GM18526 (cell line): ENCODE data around the gene CTRB2.

Experiments
- POLR2A ChIP-seq: IDR thresholded peaks from 3 replicates; pipeline ENCODE4 v1.6.1; 2011; ENCODE audit not compliant: insufficient read length; ENCODE audit errors: extremely low read depth

CTRB2 gene

DNA sequence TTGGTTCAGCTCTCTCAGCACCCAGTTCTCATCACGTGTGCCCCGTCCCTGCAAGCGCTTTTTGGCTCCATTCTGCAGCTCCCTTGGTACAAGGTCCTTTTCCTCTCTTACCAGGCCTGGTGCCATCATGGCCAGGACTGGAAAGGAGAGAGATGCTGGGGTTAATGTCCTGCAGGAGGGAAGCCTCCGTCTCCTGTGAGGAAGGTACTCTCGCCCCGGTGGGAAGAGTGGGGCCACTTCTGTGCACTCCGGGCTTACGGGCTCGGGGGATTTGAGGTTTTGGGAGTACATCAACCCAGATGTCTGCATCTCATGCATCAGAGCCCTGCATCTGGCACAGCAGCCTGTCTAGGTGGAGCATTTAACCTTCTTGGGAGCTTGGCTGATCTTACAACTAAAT lies 10.1 kb downstream of the CTRB2 start:
- TF ChIP-seq POLR2A = no peak

DNA sequence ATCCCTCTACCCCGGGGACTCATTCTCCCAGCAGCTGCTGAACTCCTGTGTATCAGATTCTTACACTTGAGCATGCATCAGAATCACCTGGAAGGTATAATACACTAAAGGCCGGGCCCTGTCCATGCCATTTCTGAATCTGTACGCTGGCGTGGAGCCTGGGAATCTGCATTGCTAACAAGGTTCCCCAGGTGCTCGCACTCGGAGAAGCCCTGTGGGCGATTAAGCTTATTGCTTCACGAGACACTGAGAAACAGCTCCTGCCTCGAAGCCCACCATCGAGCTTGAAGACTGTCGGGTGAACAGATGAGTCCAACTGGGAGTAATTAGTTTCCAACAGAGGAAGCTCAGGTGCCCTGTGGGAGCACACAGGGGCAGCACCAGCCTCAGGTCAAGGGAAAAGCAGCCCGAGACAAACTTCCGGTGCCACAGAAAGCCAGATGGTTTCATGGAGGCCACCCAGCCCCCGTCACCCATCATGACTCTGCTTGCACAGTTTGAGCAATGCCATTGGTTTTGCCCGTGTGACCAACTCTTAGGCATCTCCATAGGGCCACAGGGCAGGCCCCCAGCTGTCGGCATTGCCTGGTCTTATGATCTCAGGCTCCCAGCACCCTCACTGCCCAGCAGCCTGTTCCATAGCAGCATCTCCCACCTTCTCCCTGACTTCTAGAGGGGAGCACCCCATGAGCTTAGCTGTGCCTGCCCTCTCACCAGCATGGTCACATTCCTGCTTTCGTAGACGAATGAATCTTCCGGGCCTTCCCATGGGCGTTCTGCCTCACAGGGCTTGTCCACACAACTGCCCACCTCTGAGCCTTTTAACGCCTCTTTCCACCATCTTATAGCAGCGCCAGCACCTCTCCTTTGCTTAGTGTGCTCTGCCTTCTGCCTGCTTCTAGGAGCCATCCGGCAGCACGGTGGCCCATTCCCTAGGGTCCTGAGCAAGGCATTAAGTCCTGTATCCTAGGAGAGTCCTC lies 10.9 kb downstream of the CTRB2 start:
- no peak for TF ChIP-seq POLR2A

DNA sequence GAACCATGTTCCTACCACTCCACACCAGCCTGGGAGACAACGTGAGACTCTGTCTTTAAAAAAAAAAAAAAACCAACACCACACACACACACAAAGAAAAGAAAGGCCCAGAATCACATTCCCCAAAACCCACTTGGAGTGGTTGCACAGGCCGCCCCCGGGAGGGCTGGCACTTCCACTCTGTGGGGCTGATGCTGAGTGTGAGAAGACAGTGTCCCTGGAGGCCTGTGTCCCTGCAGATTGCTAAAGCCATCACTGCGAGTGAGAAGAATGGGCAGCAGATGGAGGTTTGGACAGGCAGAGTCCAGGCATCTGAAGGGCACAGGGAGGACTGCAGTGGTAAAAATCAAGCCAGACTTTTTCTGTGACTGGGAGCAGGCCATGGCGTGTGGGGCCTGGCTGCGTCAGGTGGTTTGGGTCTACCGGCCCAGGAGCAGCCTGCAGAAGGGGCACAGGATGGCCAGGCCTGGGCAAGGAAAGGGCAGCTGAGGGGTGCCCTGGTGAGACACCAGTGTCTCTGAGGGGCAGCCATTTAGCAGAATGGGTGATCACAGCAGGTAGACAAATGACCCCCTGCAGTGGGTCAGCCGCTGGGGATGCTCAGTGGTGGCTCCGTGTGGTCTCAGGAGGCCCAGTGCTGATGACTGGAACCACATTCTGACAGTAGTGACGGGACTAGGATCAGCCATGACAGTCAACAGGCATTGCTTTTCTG lies 13.1 kb downstream of the CTRB2 start:
- TF ChIP-seq POLR2A = no peak

DNA sequence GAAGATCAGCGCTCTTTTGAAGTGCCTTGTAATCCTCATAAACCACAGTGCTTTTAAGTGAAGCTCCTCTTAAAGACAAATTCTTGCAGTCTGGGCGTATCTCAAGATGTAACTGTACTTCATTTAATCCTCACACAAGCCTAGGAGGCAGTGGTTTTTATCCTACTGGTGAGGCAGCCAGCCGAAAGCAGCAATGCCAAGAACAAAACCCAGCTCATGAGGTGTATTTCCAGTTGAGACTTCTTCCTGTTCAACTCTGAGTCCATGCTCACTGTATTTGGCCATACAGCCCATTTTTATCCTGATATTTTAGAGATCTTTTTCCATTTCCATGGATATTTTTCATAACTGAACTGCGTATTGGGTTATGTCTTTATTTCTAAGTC lies 13.7 kb downstream of the CTRB2 start:
- no peak for TF ChIP-seq POLR2A

DNA sequence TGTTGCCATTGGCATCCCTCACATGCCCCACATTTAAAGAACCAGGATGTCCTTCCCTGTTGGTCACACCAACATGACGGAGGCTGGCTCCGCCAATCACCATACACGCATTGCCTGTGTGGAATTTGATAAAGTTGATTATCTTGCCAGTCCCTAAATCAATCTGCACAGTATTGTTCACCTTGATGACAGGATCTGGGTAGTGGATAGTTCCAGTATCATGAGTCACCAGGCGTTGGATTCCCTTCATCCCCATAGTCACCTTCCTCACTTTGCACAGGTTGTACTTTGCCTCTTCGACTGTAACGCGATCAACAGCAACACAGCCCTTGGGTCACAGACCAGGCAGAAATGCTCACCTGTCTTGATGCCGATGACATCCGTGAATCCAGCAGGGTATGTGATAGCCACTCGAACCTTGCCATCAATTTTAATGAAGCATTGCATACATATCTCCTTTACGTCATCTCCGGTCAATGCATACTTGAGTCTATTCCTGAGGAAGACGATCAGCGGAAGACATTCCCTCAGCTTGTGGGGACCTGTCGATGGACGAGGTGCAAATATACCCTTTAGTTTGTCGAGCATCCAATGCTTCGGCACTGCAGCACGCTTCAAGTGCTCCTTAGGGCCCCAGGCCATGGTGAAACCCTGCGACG lies 14.2 kb downstream of the CTRB2 start:
- no peak for TF ChIP-seq POLR2A

DNA sequence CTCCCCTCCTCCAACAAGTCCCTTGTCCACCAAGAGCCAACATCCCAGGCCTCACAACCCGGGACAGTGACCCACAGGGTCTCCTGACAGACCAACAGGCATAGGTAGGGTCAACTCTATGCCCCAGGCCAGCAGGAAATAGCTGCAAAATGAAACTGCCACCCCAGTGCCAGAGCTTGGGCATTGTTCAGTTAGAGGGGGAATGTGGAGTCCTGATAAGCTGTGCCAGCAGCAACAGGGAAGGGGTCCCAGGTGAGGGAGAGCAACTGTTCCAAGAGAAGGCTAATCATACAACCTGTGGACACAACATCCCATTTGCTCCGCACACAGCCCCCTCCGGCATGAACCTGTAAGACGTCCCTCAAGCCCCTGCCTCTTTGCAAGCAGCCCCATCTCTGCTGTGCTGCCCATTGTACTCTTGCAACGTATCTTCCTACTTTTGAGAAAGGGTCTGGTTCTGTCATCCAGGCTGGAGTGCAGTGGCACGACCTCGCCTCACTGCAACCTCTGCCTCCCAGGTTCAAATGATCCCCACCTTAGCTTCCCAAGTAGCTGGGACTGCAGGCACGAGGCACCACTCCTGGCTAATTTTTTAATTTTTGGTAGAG lies 17.2 kb downstream of the CTRB2 start:
- TF ChIP-seq POLR2A = no peak

DNA sequence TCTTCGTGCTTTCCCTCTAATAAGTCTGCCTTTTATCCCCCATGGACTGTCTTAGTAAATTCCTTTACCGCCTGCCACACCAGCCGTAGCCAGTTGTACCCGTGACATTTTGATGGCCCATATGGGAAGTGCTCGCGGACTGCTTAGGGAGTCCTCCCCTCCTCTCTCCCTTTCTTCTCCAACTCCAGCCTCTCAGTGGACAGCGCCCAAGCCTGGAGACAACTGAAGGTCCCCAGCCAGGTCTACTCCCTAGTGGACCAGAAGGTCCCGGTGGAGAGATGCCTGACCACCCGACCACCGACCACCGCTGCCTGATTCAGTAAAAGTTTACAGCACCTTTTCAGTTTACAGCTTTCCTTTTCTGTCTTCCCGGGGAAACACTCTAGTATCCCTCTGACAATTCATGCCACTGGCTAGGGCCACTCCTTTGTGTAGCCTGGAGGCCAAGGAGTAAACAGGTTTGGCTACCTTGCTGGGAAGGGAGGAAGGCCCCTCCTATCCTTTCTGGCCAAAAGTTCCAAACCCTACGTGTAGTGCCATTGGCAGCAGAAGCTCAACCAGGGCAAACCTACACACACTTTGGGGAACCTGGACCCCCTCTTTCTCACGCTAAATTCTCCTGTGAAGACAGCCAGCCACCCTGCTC lies 18.0 kb downstream of the CTRB2 start:
- TF ChIP-seq POLR2A = no peak

DNA sequence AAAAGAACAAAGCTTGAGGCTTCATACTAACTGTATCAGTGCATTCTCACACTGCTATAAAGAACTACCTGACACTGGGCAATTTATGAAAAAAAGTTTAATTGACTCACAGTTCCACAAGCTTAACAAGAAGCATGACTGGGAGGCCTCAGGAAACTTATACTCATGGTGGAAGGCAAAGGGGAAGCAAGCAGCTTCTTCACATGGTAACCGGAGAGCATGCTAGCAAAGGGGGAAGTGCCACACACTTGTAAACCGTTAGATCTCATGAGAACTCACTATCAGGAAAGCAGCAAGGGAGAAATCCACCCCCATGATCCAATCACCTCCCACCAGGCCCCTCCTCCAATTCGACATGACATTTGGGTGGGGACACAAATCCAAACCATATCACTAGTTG lies 25.3 kb downstream of the CTRB2 start:
- no peak for TF ChIP-seq POLR2A

DNA sequence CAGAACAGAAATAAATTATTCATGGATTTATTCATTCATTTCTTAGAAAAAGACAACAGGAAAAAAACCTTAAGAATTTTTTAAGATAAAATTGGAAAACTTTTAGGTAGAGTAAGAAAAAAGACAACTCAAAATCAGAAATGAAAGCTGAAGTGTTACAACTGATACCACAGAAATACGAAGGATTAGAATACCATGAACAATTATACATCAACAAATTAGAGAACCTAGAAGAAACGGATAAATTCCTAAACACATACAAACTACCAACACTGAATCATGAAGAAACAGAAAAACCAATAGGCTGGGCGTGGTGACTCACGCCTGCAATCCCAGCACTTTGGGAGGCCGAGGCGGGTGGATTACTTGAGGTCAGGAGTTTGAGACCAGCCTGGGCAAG lies 27.8 kb downstream of the CTRB2 start:
- no peak for TF ChIP-seq POLR2A

DNA sequence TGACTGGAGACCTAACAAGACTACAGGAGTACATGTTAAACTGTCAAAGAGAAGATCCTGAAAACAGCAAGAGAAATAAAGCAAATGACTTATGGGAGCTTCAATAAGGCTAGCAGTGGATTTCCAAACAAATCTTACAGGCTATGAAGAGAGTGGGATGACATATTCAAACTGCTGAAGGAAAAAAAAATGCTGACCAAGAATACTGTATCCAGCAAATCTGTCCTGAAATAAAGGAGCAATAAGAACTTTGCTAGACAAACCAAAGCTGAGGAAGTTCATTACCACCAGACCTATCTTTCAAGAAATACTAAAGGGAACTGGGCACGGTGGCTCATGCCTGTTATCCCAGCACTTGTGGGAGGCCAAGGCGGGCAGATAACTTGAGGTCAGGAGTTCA lies 30.0 kb downstream of the CTRB2 start:
- TF ChIP-seq POLR2A = no peak

DNA sequence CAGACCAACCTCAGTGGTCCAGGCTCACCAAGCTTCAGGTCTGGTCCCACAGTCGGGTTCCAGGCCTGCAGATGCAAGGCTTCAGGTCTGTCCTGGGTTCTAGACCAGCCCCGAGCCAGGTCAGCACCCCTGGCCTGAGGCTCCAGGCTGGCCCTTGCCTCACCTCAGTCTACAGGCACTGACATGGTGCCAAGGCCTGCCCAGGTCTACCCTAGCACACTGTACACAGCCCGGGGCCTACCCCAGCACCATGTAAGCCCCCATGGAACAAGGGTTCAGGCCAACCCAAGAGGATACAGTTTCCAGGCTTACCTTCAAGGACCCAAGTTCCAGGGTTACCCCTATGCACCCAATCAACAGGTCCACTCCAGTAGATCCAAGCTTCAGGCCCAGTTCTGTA lies 31.9 kb downstream of the CTRB2 start:
- no peak for TF ChIP-seq POLR2A

DNA sequence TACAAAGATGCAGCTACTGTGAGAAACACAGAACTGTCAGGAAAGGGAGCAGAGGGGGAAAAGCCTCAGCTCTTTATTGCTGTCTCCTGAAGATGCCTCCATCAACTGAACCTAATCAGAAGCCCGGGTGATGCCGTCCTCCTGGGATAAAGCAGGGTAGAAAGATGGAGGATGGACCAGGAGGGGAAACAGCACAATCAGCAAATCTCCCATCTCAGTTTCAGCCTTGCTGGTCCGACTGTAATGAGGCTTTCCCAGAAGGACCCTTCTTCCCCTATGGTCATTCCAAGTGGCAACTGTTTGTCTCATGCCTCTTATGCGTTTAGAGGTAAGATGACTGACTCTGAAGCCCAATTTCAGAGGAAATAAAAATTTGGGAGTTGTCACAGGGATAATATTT lies 34.4 kb downstream of the CTRB2 start:
- no peak for TF ChIP-seq POLR2A

DNA sequence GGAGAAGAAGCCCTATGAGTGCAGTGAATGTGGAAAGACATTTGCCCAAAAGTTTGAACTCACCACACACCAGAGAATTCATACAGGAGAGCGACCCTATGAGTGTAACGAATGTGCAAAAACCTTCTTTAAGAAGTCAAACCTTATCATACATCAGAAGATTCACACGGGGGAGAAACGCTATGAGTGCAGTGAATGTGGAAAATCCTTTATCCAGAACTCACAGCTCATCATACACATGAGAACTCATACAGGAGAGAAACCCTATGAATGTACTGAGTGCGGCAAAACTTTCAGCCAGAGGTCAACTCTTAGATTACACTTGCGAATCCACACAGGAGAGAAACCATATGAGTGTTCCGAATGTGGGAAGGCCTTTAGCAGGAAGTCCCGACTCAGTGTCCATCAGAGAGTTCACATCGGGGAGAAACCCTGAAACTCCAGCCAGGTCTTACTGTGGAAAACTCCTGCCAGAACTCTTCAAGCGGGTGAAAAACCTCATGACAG lies 37.0 kb downstream of the CTRB2 start:
- no peak for TF ChIP-seq POLR2A

DNA sequence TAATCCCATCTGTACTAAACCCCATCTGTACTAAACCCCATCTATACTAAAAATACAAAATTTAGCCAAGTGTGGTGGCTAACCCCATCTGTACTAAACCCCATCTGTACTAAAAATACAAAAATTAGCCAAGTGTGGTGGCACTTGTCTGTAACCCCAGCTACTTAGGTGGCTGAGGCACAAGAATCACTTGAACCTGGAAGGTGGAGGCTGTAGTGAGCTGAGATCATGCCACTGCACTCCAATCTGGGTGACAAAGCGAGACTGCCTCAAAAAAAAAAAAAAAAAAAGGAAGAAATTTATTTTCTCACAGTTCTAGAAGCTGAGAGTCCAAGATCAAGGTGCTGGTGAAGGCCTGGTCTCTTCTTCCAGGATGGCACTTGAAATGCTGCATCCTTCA lies 46.6 kb downstream of the CTRB2 start:
- TF ChIP-seq POLR2A = no peak
